ENCODE results near the gene MINDY2. TPM values are rescaled to one million over a fixed set of nuclear protein-coding genes. Genes with fewer than 3 reads are reported as not detected.
"Not testable (repeated sequence)": the region's sequence is repeated elsewhere in the genome, so short reads cannot be mapped to it uniquely, and the experiment has no call there.

The MINDY2 gene
- total RNA-seq, 1 donor from 2014 or later = 10.2 TPM

- not testable (repeated sequence) for ATAC-seq
Measured at GRCh38 chr15:58833681-58834426, 62.8 kb downstream of the MINDY2 start.

- no peak for ATAC-seq
Measured at GRCh38 chr15:58839485-58839884, 68.4 kb downstream of the MINDY2 start.

- no peak for ATAC-seq
Measured at GRCh38 chr15:58840048-58840447, 68.9 kb downstream of the MINDY2 start.

- no peak for ATAC-seq
Measured at GRCh38 chr15:58842713-58843396, 71.8 kb downstream of the MINDY2 start.

GRCh38 chr15:58851205-58851604, 80.1 kb downstream of the MINDY2 start:
- ATAC-seq = not testable (repeated sequence)

- no peak for ATAC-seq
Measured at GRCh38 chr15:58852347-58852746, 81.2 kb downstream of the MINDY2 start.

GRCh38 chr15:58854593-58854992, 83.5 kb downstream of the MINDY2 start:
- no peak for ATAC-seq

- ATAC-seq = no peak
Measured at GRCh38 chr15:58856086-58856485, 85.0 kb downstream of the MINDY2 start.

GRCh38 chr15:58856621-58857020, 85.5 kb downstream of the MINDY2 start:
- not testable (repeated sequence) for ATAC-seq

GRCh38 chr15:58862326-58862725, 91.2 kb downstream of the MINDY2 start:
- no peak for ATAC-seq

GRCh38 chr15:58864602-58865424, 93.7 kb downstream of the MINDY2 start:
- peak; percentile 17 for ATAC-seq

GRCh38 chr15:58865425-58865880, 94.4 kb downstream of the MINDY2 start:
- ATAC-seq = peak; percentile 4

- ATAC-seq = no peak
Measured at GRCh38 chr15:58867926-58868325, 96.8 kb downstream of the MINDY2 start.

- ATAC-seq = no peak
Measured at GRCh38 chr15:58870451-58870850, 99.3 kb downstream of the MINDY2 start.

- no peak for ATAC-seq
Measured at GRCh38 chr15:58873267-58873666, 102.2 kb downstream of the MINDY2 start.

GRCh38 chr15:58875343-58875742, 104.2 kb downstream of the MINDY2 start:
- no peak for ATAC-seq

- no peak for ATAC-seq
Measured at GRCh38 chr15:58876306-58877106, 105.4 kb downstream of the MINDY2 start.

GRCh38 chr15:58877999-58878825, 107.1 kb downstream of the MINDY2 start:
- ATAC-seq = no peak

- no peak for ATAC-seq
Measured at GRCh38 chr15:58880320-58880719, 109.2 kb downstream of the MINDY2 start.

GRCh38 chr15:58882243-58882642, 111.1 kb downstream of the MINDY2 start:
- no peak for ATAC-seq

GRCh38 chr15:58883926-58884325, 112.8 kb downstream of the MINDY2 start:
- not testable (repeated sequence) for ATAC-seq

Measured in esophagus mucosa (tissue), 1 donor.